GM21390 (cell line): ENCODE results near the gene HPN.
"Not testable (repeated sequence)": the region's sequence is repeated elsewhere in the genome, so short reads cannot be mapped to it uniquely, and the experiment has no call there.

Experiments
- ATAC-seq: cut with Tn5 transposase; IDR thresholded peaks from one replicate; pipeline ENCODE4 v1.9.1; 2021; ENCODE audit not compliant: unreplicated experiment

The HPN gene

GRCh38 chr19:35100588-35101533 lies 59.3 kb downstream of the HPN start:
- no peak for ATAC-seq

GRCh38 chr19:35101949-35102348 lies 60.4 kb downstream of the HPN start:
- not testable (repeated sequence) for ATAC-seq

GRCh38 chr19:35103614-35104013 lies 62.1 kb downstream of the HPN start:
- not testable (repeated sequence) for ATAC-seq

GRCh38 chr19:35104361-35104760 lies 62.8 kb downstream of the HPN start:
- no peak for ATAC-seq

- no peak for ATAC-seq
These were observed 63.5 kb downstream of the HPN start for GRCh38 chr19:35105047-35105410.

GRCh38 chr19:35105411-35106290 lies 64.1 kb downstream of the HPN start:
- no peak for ATAC-seq

- no peak for ATAC-seq
These were observed 64.7 kb downstream of the HPN start for GRCh38 chr19:35106291-35106583.

- ATAC-seq: no peak
These were observed 65.5 kb downstream of the HPN start for GRCh38 chr19:35106898-35107541.

GRCh38 chr19:35107545-35107944 lies 66.0 kb downstream of the HPN start:
- ATAC-seq: no peak

- no peak for ATAC-seq
These were observed 67.2 kb downstream of the HPN start for GRCh38 chr19:35108730-35109129.

GRCh38 chr19:35109395-35110112 lies 68.0 kb downstream of the HPN start:
- ATAC-seq: no peak

GRCh38 chr19:35110974-35111373 lies 69.5 kb downstream of the HPN start:
- ATAC-seq: no peak

GRCh38 chr19:35112995-35113688 lies 71.6 kb downstream of the HPN start:
- no peak for ATAC-seq

- no peak for ATAC-seq
These were observed 73.0 kb downstream of the HPN start for GRCh38 chr19:35114353-35115176.

GRCh38 chr19:35115177-35115951 lies 73.8 kb downstream of the HPN start, which contains the start of gene FXYD3:
FXYD3 (plus strand) TSS chr19:35115823; CDS start chr19:35119377, 3,554 bp downstream.
- ATAC-seq: no peak
